ENCODE results near the gene INSRR.

DNA sequence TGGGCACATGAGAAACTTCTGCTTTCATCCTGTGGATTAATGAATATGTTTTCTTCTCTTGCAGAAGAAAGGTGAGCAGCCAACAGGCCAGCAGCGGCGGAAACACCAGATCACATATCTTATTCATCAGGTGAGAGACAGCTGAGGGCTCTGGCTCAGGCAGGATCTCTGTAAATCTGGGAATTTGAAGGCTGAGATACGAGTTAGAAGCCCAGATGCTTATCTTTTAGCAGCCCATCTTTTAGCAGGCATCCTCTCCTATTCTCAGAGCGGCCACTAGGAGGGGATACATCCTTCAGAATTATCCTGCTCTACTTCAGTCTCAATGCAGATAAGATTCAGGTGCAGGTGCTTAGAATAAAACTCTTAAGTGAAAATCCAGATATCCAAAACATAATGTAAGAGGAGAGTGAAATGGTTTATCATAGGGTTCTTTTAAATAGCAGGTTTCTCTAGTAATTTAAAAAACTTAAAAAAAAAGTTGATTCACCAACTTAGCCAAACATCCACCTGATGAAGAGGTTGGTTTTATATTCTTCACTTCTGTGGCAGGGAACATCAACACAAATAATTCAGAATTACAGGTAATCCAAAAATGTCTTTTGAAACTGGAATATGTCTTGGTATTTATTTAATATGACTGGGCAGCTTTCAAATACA, 61.6 kb downstream of the INSRR start:
- TF ChIP-seq CTCF (IDR thresholded peaks at IDR 0.05) = peak; percentile 69
- TF ChIP-seq MXD4 (CRISPR knock-in tag; IDR thresholded peaks at IDR 0.05; ENCODE audit: borderline replicate concordance) = no peak
- no peak for TF ChIP-seq NFE2L1 (CRISPR knock-in tag; IDR thresholded peaks at IDR 0.05)
